PC-3 (cell line): ENCODE data around the gene SLC25A28. TPM values are rescaled to one million over a fixed set of nuclear protein-coding genes. Genes with fewer than 3 reads are reported as not detected.

Experiments
- ATAC-seq: fragments of 200-7000 bp; cut with Tn5 transposase; 2 replicates; pipeline ENCODE4 v1.9.1; 2020; ENCODE audit warnings: mild to moderate bottlenecking, moderate library complexity
- BruUV-seq: library from RNA; stranded (reverse); fragments of 400-500 nt; replicated peaks from 2 replicates; lab custom pipeline; 2021; lab: Mats Ljungman, UMichigan
- CTCF ChIA-PET: fragments of 300-600 bp; sonication (Branson Sonifier 250); formaldehyde crosslinking; loops from one replicate; lab custom pipeline; 2022; ENCODE audit warnings: antibody characterized with exemption; lab: Charles Lee
- POLR2A ChIA-PET: fragments of 300-600 bp; sonication (Branson Sonifier 250); formaldehyde crosslinking; loops from one replicate; lab custom pipeline; 2022; ENCODE audit warnings: antibody characterized with exemption; ENCODE audit not compliant: unreplicated experiment; lab: Charles Lee
- DNase-seq: peaks from one replicate; pipeline ENCODE4 v3.0.0-alpha.2; 2015
- H2AFZ ChIP-seq: fragments of 300-600 bp; sonication (generic); 2 replicates; pipeline ENCODE4 v1.6.0; 2016; ENCODE audit warnings: antibody characterized with exemption, low read length
- H3F3A ChIP-seq: fragments of 300-600 bp; sonication (generic); one replicate; pipeline ENCODE4 v1.6.0; 2017; ENCODE audit warnings: antibody characterized with exemption, low read length, control low read depth, mild to moderate bottlenecking; ENCODE audit not compliant: unreplicated experiment
- H3K27ac ChIP-seq: fragments of 300-600 bp; sonication (generic); 2 replicates; pipeline ENCODE4 v1.5.1; 2016; ENCODE audit warnings: mild to moderate bottlenecking, low read length
- H3K27me3 ChIP-seq: fragments of 300-600 bp; sonication (generic); 2 replicates; pipeline ENCODE4 v1.6.1; 2016; ENCODE audit warnings: low read length, mixed read lengths
- H3K36me3 ChIP-seq: fragments of 300-600 bp; sonication (generic); 2 replicates; pipeline ENCODE4 v1.6.1; 2016; ENCODE audit warnings: low read depth, mixed run types, low read length, mixed read lengths
- H3K4me1 ChIP-seq: fragments of 300-600 bp; sonication (generic); 2 replicates; pipeline ENCODE4 v1.5.1; 2016; ENCODE audit warnings: low read length; ENCODE audit not compliant: insufficient read depth
- H3K4me2 ChIP-seq: fragments of 300-600 bp; sonication (generic); 2 replicates; pipeline ENCODE4 v1.6.0; 2016; ENCODE audit warnings: low read length
- H3K4me3 ChIP-seq: fragments of 300-600 bp; sonication (generic); 2 replicates; pipeline ENCODE4 v1.5.1; 2016; ENCODE audit warnings: mild to moderate bottlenecking, low read length, mixed read lengths
- H3K79me2 ChIP-seq: fragments of 300-600 bp; sonication (generic); 2 replicates; pipeline ENCODE4 v1.6.1; 2017; ENCODE audit warnings: low read length, mixed read lengths
- H3K9ac ChIP-seq: fragments of 300-600 bp; sonication (generic); 2 replicates; pipeline ENCODE4 v1.6.0; 2016; ENCODE audit warnings: mild to moderate bottlenecking, low read length
- H3K9me2 ChIP-seq: fragments of 300-600 bp; sonication (generic); replicated peaks from 2 replicates; pipeline ENCODE4 v1.6.1; 2016; ENCODE audit warnings: mixed run types, low read length, mixed read lengths
- H3K9me3 ChIP-seq: fragments of 300-600 bp; sonication (generic); 2 replicates; pipeline ENCODE4 v1.6.1; 2016; ENCODE audit warnings: low read length, mixed read lengths
- H4K20me1 ChIP-seq: fragments of 300-600 bp; sonication (generic); 2 replicates; pipeline ENCODE4 v1.6.1; 2016; ENCODE audit warnings: low read length, mixed read lengths
- EZH2 ChIP-seq: fragments of 300-600 bp; sonication (generic); IDR thresholded peaks from one replicate; pipeline ENCODE4 v1.6.1; 2017; ENCODE audit warnings: antibody characterized with exemption, mild to moderate bottlenecking, low read length; ENCODE audit not compliant: unreplicated experiment
- EZH2phosphoT487 ChIP-seq: fragments of 300-600 bp; sonication (generic); IDR thresholded peaks from 2 replicates; pipeline ENCODE4 v1.6.1; 2018; ENCODE audit warnings: mild to moderate bottlenecking, antibody characterized with exemption, low read length, borderline replicate concordance
- intact Hi-C: fragments of 100-400 bp; cut with micrococcal nuclease; formaldehyde crosslinking; loops from 2 replicates; pipeline ENCODE4 v1.9.0; 2023
- total RNA-seq: library from RNA; depleted of rRNA; stranded (reverse); fragments of >200 nt; gene quantifications from 2 replicates; pipeline ENCODE4 v1.2.3, GENCODE V29; 2014
- TF ChIP-seq, protein P1 (sequence below): fragments of 300-600 bp; sonication (generic); conservative IDR thresholded peaks from 2 replicates; pipeline ENCODE4 v1.5.1; 2017; ENCODE audit warnings: antibody characterized with exemption, low read depth, mild to moderate bottlenecking, low read length

Gene SLC25A28
- total RNA-seq, 1 experiment from 2014 or later = 14.2 TPM

DNA sequence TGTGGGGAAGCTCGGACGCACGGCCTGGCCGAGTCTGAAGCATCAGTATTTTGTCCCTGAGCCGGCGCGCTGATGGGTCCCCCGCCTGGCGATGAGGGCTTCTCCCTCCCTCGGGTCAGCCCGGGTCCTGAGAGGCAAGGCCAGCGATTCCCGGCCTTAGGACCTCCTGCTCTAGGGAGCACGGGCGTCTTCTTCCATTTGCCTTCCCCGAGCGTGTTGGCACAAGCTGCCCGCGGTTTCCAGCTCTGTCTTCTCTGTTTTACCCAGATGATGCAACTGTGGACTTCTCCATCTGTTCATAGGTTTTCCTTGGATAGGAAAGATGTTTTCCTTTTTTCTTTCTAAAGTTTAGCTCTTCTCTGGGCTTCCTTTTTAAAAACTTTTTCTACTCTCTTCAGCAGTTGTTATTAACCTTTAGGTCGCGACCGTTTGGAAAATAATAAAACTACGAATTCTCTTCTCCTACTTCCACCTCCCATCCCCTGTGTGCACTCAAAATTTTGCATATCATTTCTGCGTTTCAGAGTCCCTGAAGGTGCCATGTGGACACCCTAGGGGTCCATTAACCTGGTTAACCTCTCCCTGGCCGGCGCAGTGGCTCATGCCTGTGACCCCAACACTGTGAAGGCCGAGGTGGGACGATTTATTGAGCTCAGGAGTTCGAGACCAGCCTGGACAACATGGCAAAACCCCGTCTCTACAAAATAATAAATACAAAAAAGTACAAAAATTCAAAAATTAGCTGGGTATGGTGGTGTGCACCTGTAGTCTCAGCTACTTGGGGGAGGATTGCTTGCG, 1.4 kb upstream of the SLC25A28 start:
- H3K9me2 ChIP-seq = no peaks in the 10 kb centered on the region
- intact Hi-C loops = loop anchor here (5.0 kb wide), 1 partner anchor 36 kb away; the partner anchor contains the start of gene ENTPD7
- peak overlapping the region; percentile 80 for H3K4me3 ChIP-seq
- no peaks in the 10 kb centered on the region for H3F3A ChIP-seq
- POLR2A ChIA-PET = interaction anchor here (0.6 kb wide), 2 partner anchors 44 to 1745 kb away, joined by 3 read pairs; no protein-coding TSS in a partner anchor
- TF ChIP-seq EZH2phosphoT487 (no peak), EZH2 (no peak)
- TF ChIP-seq, protein P1, sequence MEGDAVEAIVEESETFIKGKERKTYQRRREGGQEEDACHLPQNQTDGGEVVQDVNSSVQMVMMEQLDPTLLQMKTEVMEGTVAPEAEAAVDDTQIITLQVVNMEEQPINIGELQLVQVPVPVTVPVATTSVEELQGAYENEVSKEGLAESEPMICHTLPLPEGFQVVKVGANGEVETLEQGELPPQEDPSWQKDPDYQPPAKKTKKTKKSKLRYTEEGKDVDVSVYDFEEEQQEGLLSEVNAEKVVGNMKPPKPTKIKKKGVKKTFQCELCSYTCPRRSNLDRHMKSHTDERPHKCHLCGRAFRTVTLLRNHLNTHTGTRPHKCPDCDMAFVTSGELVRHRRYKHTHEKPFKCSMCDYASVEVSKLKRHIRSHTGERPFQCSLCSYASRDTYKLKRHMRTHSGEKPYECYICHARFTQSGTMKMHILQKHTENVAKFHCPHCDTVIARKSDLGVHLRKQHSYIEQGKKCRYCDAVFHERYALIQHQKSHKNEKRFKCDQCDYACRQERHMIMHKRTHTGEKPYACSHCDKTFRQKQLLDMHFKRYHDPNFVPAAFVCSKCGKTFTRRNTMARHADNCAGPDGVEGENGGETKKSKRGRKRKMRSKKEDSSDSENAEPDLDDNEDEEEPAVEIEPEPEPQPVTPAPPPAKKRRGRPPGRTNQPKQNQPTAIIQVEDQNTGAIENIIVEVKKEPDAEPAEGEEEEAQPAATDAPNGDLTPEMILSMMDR = no peak
- H3K4me1 ChIP-seq = peaks cover 24% of the 10 kb centered on the region; the same call in 1 of the 2 replicates
- H3K36me3 ChIP-seq = no peaks in the 10 kb centered on the region
- ATAC-seq (peak; percentile 6; the same call in 1 of the 2 replicates), DNase-seq (no peak)
- no peaks in the 10 kb centered on the region for H3K9me3 ChIP-seq
- H3K4me2 ChIP-seq = peak overlapping the region; percentile 88
- no peaks in the 10 kb centered on the region for H3K27me3 ChIP-seq
- peak overlapping the region; percentile 98 for H3K27ac ChIP-seq
- H3K79me2 ChIP-seq = peaks cover 34% of the 10 kb centered on the region
- H3K9ac ChIP-seq = peak overlapping the region; percentile 97
- BruUV-seq = TSS peak; percentile 88
- H2AFZ ChIP-seq = peak overlapping the region; percentile 74
- CTCF ChIA-PET = interaction anchor here (0.7 to 0.8 kb wide), 2 partner anchors 9 to 185 kb away, joined by 3 read pairs; no protein-coding TSS in a partner anchor
- peaks cover 17% of the 10 kb centered on the region; the same call in 1 of the 2 replicates for H4K20me1 ChIP-seq

DNA sequence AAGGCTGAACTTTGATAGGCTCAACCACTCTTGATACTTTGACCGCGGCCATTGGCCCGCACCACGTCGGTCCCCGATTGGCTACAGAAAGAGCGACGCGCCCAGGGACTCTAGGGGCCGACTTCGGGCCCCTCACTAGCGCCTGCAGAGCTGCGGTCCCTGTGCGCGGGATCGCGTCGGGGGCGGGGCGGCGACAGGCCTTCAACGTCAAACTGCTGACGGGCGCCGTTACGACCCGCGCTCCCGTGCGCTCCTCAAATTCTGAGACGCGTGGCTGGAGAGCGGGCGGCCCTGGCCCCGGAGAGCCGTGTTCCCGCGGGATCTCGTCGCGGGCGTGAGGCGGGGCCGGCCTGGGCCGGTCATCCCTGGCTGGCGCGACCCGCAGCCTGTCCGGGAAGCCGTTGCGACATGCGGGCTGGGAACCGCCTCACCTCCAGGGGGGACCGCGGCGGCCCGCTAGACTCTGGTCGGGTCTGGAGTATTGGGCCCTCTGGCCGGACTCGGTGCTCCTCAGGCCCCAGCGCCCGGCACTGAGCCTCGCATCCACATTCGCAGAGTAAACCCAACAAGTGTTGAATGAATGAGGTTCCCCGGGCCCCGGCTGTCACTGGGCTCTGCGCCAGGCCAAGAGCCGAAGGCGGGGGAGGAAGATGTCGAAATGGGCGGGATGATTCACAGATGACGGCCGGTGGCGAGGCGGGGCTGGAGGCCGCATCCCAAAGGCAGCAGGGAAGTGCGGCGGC, 643 bp upstream of the SLC25A28 start:
- CTCF ChIA-PET = interaction anchor here (0.8 kb wide), 1 partner anchor 10 kb away, joined by 3 read pairs; no protein-coding TSS in a partner anchor
- intact Hi-C loops = loop anchor here (5.0 kb wide), 1 partner anchor 36 kb away; the partner anchor contains the start of gene ENTPD7

More for the DNA sequence above, 643 bp upstream of the SLC25A28 start:
- Histone ChIP-seq H3K79me2 (peaks cover 41% of the 10 kb centered on the region), H3K27me3 (no peaks in the 10 kb centered on the region), H3K9me2 (no peaks in the 10 kb centered on the region), H4K20me1 (peaks cover 17% of the 10 kb centered on the region; the same call in 1 of the 2 replicates), H3K4me3 (peak overlapping the region; percentile 80), H2AFZ (peak overlapping the region; percentile 74), H3K4me2 (peak overlapping the region; percentile 88), H3K9me3 (no peaks in the 10 kb centered on the region), H3K4me1 (peaks cover 24% of the 10 kb centered on the region; the same call in 1 of the 2 replicates), H3K27ac (peak overlapping the region; percentile 98), H3F3A (no peaks in the 10 kb centered on the region), H3K9ac (peak overlapping the region; percentile 97), H3K36me3 (no peaks in the 10 kb centered on the region)
- no TSS peak for BruUV-seq
- peak; percentile 85 for DNase-seq
- POLR2A ChIA-PET = interaction anchor here (0.6 kb wide), 1 partner anchor 112 kb away, joined by 3 read pairs; no protein-coding TSS in a partner anchor
- TF ChIP-seq EZH2phosphoT487 = no peak
- TF ChIP-seq, protein P1 = no peak
- no peak for TF ChIP-seq EZH2
- ATAC-seq = peak; percentile 84
